Adrenal gland (tissue), 12 donors: ENCODE data around the gene SLC4A3. TPM values are rescaled to one million over a fixed set of nuclear protein-coding genes. Genes with fewer than 3 reads are reported as not detected.
A peak's percentile ranks its signal among the peaks of the same experiment; 100 is the strongest.

Source experiments
- DNase-seq, 7 donors: peaks; one replicate each; pipeline ENCODE4 v3.0.0-alpha.2; 2019 to 2020
- H3K27ac ChIP-seq, 5 donors: fragments of 200-600 bp; sonication (generic) in 4 of 5; 1 replicate in 3 of 5; 2 replicates in 2 of 5; pipeline versions ENCODE4 v1.5.1 to v1.8.0; 2016 to 2020; ENCODE audit warnings: mild to moderate bottlenecking in 1 of 5
- H3K27me3 ChIP-seq: fragments of 200-600 bp; 2 replicates; pipeline ENCODE4 v1.8.0; 2021
- H3K36me3 ChIP-seq, 2 donors: fragments of 200-600 bp; replicated peaks in 1 of 2; 1 replicate in 1 of 2; 2 replicates in 1 of 2; pipeline versions ENCODE4 v1.5.1 to v1.8.0; 2018 to 2022
- H3K4me1 ChIP-seq, 2 donors: fragments of 200-600 bp; replicated peaks in 1 of 2; 1 replicate in 1 of 2; 2 replicates in 1 of 2; pipeline versions ENCODE4 v1.5.1 to v1.8.0; 2018 to 2021
- H3K4me3 ChIP-seq, 4 donors: fragments of 200-600 bp; sonication (generic) in 3 of 4; one replicate each; pipeline ENCODE4 v1.5.1; 2016 to 2018
- H3K9me3 ChIP-seq, 3 donors: fragments of 200-600 bp; sonication (generic) in 1 of 3; replicated peaks in 1 of 3; 1 replicate in 2 of 3; 2 replicates in 1 of 3; pipeline versions ENCODE4 v1.5.1 to v1.8.0; 2016 to 2021
- POLR2A ChIP-seq, 2 donors: fragments of 450-650 bp; IDR thresholded peaks; one replicate each; pipeline ENCODE4 v1.6.1; 2017; ENCODE audit warnings: antibody characterized with exemption in 2 of 2, mild to moderate bottlenecking in 2 of 2, moderate library complexity in 1 of 2
- WGBS, 4 donors: extraction: QIAGEN DNeasy Blood & Tissue Kit in 2 of 4; methylation state at CpG; one replicate each; pipeline versions ENCODE4 v1.1.5 to v1.1.7; 2013 to 2017; 5-methylcytosine and 5-hydroxymethylcytosine counted together
- intact Hi-C, 2 donors: fragments of 100-400 bp; cut with DNase I; formaldehyde crosslinking; loops; one replicate each; pipeline versions ENCODE4 v1.14.1 to v1.15.0; 2022 to 2023
- polyA plus RNA-seq, 3 donors: library from polyadenylated mRNA; stranded (reverse); fragments of 200-250 nt in 2 of 3; fragments of 350-450 nt in 1 of 3; fragmentation: Illumina TruSeq in 1 of 3; extraction: RNeasy Lipid Tissue Mini Kit (QIAGEN cat#74804) in 1 of 3; gene quantifications; one replicate each; pipeline ENCODE4 v1.2.3, GENCODE V29; 2013 to 2014
- total RNA-seq, 9 donors: library from RNA; depleted of rRNA in 4 of 9; stranded (reverse); fragments of >200 nt in 4 of 9; fragments of 120-200 nt in 1 of 9; fragmentation: NEBNext Ultra II Directional in 1 of 9; extraction: Animal tissue kit (Norgen Biotek cat#: 25700) in 1 of 9; gene quantifications; one replicate each; pipeline versions ENCODE4 v1.1.0 to v1.2.4, GENCODE V29; 2013 to 2023
- TF ChIP-seq, protein P1 (sequence below), 6 experiments: fragments of 450-650 bp in 4 of 6; fragments of 200-600 bp in 2 of 6; sonication (generic) in 1 of 6; IDR thresholded peaks; 1 replicate in 5 of 6; 2 replicates in 1 of 6; pipeline versions ENCODE4 v1.5.1 to v1.8.0; 2016 to 2021; ENCODE audit warnings: antibody characterized with exemption in 6 of 6, mild to moderate bottlenecking in 2 of 6, moderate library complexity in 1 of 6
- donor health status: healthy with polysubstance abuse.
- donor health status: Bipolar disorder and iron deficiency.
- donor health status: DM: yes; HTN: yes; CAD: no.
- donor health status: DM: no; HTN: no; CAD: no.
- donor health status: DM: no; HTN: no; CAD: no.
- donor health status: DM: yes; HTN: yes; CAD: no.

The SLC4A3 gene
- total and polyA plus RNA-seq, 12 donors, result 3.9 to 40.5 (median 15.0) TPM

DNA sequence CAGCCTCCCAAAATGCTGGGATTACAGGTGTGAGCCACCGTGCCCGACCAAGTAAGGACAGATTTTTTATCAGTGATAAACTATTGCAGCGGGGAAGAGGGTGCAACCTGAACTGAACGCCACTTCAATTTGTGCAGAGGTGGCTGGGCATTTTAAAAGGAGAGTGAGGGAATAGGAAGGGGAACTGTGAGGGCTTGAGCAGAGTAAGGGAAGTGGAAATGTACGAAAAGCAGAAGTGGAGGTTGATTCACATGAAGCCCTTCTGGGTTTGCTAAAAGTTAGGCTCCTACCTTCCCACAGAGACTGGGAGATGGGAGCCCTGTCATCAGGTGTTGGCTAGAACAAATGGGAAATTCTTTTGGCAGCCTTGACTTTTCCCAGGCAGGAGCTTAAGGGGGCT is 23.7 kb upstream of the SLC4A3 start:
- no peak for TF ChIP-seq POLR2A (IDR thresholded peaks at IDR 0.05)
- TF ChIP-seq, protein P1, sequence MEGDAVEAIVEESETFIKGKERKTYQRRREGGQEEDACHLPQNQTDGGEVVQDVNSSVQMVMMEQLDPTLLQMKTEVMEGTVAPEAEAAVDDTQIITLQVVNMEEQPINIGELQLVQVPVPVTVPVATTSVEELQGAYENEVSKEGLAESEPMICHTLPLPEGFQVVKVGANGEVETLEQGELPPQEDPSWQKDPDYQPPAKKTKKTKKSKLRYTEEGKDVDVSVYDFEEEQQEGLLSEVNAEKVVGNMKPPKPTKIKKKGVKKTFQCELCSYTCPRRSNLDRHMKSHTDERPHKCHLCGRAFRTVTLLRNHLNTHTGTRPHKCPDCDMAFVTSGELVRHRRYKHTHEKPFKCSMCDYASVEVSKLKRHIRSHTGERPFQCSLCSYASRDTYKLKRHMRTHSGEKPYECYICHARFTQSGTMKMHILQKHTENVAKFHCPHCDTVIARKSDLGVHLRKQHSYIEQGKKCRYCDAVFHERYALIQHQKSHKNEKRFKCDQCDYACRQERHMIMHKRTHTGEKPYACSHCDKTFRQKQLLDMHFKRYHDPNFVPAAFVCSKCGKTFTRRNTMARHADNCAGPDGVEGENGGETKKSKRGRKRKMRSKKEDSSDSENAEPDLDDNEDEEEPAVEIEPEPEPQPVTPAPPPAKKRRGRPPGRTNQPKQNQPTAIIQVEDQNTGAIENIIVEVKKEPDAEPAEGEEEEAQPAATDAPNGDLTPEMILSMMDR (IDR thresholded peaks at IDR 0.05), result no peak
- intact Hi-C loops, result no loop called here
- Histone ChIP-seq H3K4me1 (peaks cover 0 to 1% of the 10 kb centered on the region in 2 donors), H3K4me3 (no peak overlapping the region), H3K27ac (no peak overlapping the region), H3K9me3 (no peaks in the 10 kb centered on the region), H3K27me3 (no peaks in the 10 kb centered on the region), H3K36me3 (peaks cover 0 to 58% of the 10 kb centered on the region in 2 donors)
- 77 to 94% (median 81%) methylated on average over 5 of the region's 5 CpGs for WGBS, 4 donors
- no peak for DNase-seq

DNA sequence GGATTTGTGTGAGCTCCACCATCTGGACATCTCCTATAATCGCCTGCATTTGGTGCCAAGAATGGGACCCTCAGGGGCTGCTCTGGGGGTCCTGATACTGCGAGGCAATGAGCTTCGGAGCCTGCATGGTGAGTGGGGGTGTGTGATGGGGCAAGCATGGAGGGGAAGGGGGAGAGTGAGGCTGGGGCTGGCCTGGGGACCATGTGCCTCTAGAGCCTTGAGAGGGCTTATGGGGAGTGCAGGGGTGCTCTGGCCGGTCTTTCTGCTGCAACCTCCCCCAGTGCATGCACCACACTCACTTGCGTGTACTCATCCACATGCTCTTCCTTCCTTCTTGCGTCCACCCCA is 21.8 kb upstream of the SLC4A3 start:
- H3K9me3 ChIP-seq, result no peaks in the 10 kb centered on the region
- H3K4me1 ChIP-seq, result no peaks in the 10 kb centered on the region
- H3K36me3 ChIP-seq, result peaks cover 0 to 64% of the 10 kb centered on the region in 2 donors
- no peaks in the 10 kb centered on the region for H3K27me3 ChIP-seq
- 87 to 94% (median 89%) methylated on average over 2 to 6 of the region's 6 CpGs; no CpG with 5 or more reads in 1 of the 4 donors for WGBS, 4 donors
- DNase-seq, result no peak
- H3K27ac ChIP-seq, result no peak overlapping the region
- intact Hi-C loops, result no loop called here
- no peak overlapping the region for H3K4me3 ChIP-seq
- TF ChIP-seq, protein P1 (IDR thresholded peaks at IDR 0.05), result no peak
- TF ChIP-seq POLR2A (IDR thresholded peaks at IDR 0.05), result no peak

DNA sequence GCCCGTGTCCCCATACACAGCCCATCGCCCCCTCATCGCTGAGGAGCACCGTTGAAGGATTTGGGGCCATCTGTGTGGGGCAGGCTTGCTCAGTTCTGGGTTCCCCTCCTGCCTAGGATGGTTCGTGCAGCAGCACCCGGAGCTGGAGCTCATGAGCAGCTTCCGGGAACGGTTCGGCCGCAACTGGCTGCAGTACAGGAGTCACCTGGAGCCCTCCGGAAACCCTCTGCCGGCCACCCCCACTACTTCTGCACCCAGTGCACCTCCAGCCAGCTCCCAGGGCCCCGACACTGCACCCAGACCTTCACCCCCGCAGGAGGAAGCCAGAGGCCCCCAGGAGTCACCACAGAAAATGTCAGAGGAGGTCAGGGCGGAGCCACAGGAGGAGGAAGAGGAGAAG is 19.5 kb upstream of the SLC4A3 start:
- Histone ChIP-seq H3K4me3 (no peak overlapping the region), H3K9me3 (no peaks in the 10 kb centered on the region), H3K36me3 (peaks cover 0 to 61% of the 10 kb centered on the region in 2 donors), H3K4me1 (no peaks in the 10 kb centered on the region), H3K27ac (no peak overlapping the region), H3K27me3 (no peaks in the 10 kb centered on the region)
- intact Hi-C loops, result no loop called here
- TF ChIP-seq, protein P1 (IDR thresholded peaks at IDR 0.05), result no peak
- TF ChIP-seq POLR2A (IDR thresholded peaks at IDR 0.05), result no peak
- DNase-seq, result no peak
- WGBS, 4 donors, result 92 to 95% (median 93%) methylated on average over 2 to 15 of the region's 15 CpGs

DNA sequence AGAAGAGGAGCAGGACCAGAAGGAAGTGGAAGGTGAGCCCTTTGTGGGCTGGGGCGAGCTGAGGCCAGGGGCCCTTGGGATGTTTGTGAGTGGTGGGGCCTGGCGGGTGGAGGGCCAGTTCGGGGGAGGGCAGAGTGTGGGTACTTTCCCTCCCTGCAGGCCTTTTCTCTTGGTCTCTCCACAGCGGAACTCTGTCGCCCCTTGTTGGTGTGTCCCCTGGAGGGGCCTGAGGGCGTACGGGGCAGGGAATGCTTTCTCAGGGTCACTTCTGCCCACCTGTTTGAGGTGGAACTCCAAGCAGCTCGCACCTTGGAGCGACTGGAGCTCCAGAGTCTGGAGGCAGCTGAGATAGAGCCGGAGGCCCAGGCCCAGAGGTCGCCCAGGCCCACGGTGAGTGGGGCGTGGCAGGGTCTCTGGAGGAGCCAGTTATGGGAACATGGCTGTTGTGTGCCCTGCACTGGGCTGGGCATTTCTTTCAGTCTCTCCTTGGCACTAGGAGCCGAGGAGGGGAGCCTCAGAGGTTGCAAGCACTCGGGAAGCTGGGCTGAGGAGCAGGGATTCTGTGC is 18.9 kb upstream of the SLC4A3 start:
- no peak for DNase-seq
- H3K27me3 ChIP-seq, result no peaks in the 10 kb centered on the region
- WGBS, 4 donors, result 83 to 88% (median 85%) methylated on average over 9 to 15 of the region's 15 CpGs
- H3K4me3 ChIP-seq, result no peak overlapping the region
- H3K36me3 ChIP-seq, result peaks cover 0 to 57% of the 10 kb centered on the region in 2 donors
- peak overlapping the region in 1 of 5 donors; percentile 81 for H3K27ac ChIP-seq
- no peaks in the 10 kb centered on the region for H3K9me3 ChIP-seq
- TF ChIP-seq, protein P1 (IDR thresholded peaks at IDR 0.05), result no peak
- no peak for TF ChIP-seq POLR2A (IDR thresholded peaks at IDR 0.05)
- H3K4me1 ChIP-seq, result no peaks in the 10 kb centered on the region
- intact Hi-C loops, result no loop called here
